ENCODE data around the gene CAMSAP2.

GRCh38 chr1:200846398-200846797 lies 107.7 kb downstream of the CAMSAP2 start:
- TF ChIP-seq, protein P1, sequence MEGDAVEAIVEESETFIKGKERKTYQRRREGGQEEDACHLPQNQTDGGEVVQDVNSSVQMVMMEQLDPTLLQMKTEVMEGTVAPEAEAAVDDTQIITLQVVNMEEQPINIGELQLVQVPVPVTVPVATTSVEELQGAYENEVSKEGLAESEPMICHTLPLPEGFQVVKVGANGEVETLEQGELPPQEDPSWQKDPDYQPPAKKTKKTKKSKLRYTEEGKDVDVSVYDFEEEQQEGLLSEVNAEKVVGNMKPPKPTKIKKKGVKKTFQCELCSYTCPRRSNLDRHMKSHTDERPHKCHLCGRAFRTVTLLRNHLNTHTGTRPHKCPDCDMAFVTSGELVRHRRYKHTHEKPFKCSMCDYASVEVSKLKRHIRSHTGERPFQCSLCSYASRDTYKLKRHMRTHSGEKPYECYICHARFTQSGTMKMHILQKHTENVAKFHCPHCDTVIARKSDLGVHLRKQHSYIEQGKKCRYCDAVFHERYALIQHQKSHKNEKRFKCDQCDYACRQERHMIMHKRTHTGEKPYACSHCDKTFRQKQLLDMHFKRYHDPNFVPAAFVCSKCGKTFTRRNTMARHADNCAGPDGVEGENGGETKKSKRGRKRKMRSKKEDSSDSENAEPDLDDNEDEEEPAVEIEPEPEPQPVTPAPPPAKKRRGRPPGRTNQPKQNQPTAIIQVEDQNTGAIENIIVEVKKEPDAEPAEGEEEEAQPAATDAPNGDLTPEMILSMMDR (IDR thresholded peaks at IDR 0.05) = no peak
- TF ChIP-seq POLR2AphosphoS5 (IDR thresholded peaks at IDR 0.05) = no peak
- TF ChIP-seq POLR2A (IDR thresholded peaks at IDR 0.05) = no peak
